T47D (cell line): ENCODE results near the gene TRMT1.

ENCODE experiments used
- DNase-seq, 2 experiments: peaks; one replicate each; pipeline versions ENCODE4 v3.0.0 to v3.0.0-alpha.2; 2011 to 2012; ENCODE audit warnings: low read depth in 1 of 2, low spot score in 1 of 2
- JUND ChIP-seq: IDR thresholded peaks from 2 replicates; pipeline ENCODE4 v1.6.1; 2012; ENCODE audit warnings: low read depth
- in situ Hi-C: cut with HindIII; loops from 2 replicates; pipeline ENCODE4 v1.10.0; 2016; ENCODE audit warnings: low sequenced_read_pairs, low pct_unique_long_range_greater_than_20kb

The TRMT1 gene

GRCh38 chr19:13058951-13059660 is 57.4 kb downstream of the TRMT1 start:
- in situ Hi-C loops: no loop called here
- DNase-seq: no peak
- no peak for TF ChIP-seq JUND

GRCh38 chr19:13057744-13058143 is 58.8 kb downstream of the TRMT1 start:
- in situ Hi-C loops: no loop called here
- no peak for DNase-seq
- TF ChIP-seq JUND: no peak

DNA sequence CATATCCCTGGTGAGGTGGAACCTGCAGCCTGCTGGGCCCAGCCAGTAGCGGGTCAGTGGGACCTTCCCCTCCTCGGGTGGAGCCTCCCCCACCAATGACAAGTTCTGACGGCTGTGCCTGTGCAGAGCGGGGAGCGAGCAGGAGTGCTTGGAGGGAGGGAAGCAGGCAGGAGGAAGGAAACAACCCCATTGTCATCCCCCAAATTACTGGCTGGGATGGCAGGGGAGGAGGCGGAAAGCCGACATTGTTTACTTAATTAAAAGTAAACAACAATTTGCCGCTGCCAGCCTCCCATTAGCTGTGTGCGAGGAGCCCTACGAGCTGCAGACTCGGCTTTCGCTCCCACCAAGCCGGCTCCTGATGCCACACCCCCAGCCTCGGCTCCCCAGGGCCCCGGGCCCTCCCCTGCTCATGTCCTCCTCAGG is 59.4 kb downstream of the TRMT1 start:
- in situ Hi-C loops: no loop called here
- TF ChIP-seq JUND: no peak
- no peak for DNase-seq

DNA sequence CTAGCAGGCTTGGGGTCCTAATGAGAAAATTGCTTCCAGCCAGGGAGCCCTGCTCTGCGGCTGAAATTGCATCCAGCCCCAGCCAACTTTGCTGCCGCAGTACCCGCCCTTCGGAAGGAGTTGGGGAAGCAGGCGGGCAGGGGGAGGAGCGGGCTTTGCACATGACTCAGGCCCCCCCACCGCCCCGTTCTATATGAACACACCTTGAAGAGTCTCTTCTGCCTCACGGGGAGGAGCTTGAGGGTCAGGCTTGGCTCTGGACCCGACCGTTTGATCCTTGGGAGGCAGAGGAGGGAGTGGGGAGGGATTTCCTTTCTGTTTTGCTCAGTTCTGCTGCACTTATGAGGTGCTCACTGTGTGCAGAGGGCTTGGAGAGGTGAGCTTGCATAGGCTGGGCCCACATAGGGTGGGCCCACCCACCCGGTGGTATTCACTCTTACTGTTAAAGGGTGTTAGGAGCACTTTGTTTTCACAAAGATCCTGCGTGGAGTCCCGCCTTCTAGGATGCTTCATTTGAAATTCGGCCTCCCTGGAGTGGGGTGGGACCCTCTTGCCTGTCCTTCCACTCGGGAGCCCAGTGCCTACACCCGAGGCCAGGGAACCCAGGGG is 60.4 kb downstream of the TRMT1 start:
- DNase-seq: no peak
- in situ Hi-C loops: no loop called here
- no peak for TF ChIP-seq JUND

DNA sequence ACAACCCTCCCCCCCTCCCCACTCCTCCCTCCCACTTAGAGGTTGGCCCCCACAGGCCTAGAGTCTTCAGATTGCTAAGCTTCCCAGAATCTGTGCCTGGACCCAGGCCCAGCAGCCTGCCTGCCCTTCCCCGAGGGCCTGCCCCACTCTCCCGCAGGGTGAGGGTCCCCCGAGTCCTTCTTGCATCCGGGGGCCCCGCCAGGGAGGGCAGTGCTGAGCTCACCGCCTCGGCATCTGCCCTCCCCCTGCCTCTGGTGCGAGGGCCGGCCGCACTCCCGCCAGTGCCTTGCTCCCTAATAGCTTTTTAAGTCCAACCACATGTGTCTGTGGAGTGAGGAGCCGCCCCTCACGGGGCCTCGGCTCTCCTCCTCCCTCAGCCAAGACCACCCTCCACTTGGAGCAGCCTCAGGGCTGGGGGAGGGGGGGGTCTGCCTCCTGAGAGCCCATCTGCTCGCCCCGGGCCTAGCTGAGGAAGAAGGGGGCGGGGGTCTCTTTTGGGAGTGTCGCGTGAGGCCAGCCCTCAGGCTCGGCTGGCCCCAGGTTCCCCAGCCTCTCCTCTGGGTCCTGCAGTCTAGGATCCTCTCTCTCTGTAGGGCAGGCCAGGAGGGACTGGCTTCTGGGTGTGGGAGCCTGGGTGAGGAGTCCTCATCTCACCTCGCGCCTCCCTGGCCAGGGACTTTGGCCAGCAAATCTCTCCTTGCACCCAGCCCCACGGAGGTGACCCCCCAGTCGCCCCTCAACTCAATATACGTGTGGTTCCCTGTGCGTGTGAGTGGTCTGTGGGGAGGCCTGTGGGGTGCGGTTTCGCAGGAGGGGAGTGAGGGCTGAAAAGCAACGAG is 61.1 kb downstream of the TRMT1 start:
- in situ Hi-C loops: no loop called here
- DNase-seq: no peak
- TF ChIP-seq JUND: no peak
